GM23338 (cell line): Measurements from ENCODE around the gene DOCK3. TPM values are rescaled to one million over a fixed set of nuclear protein-coding genes. Genes with fewer than 3 reads are reported as not detected.

Experiments
- ATAC-seq: fragments of 200-7000 bp; cut with Tn5 transposase; 3 replicates; pipeline ENCODE4 v1.9.1; 2020
- DNase-seq: peaks from one replicate; pipeline ENCODE4 v3.0.0-alpha.2; 2015; ENCODE audit warnings: low spot score
- H2AFZ ChIP-seq: fragments of 200-600 bp; sonication (generic); 2 replicates; pipeline ENCODE4 v1.8.0; 2016; ENCODE audit warnings: antibody characterized with exemption, mild to moderate bottlenecking, moderate library complexity
- H3F3A ChIP-seq: fragments of 200-600 bp; sonication (generic); replicated peaks from 2 replicates; pipeline ENCODE4 v1.8.0; 2017; ENCODE audit warnings: antibody characterized with exemption, mixed run types, low read depth
- H3K27ac ChIP-seq: fragments of 200-600 bp; sonication (generic); 2 replicates; pipeline ENCODE4 v1.6.1; 2016; ENCODE audit warnings: low read depth
- H3K27me3 ChIP-seq: fragments of 200-600 bp; sonication (generic); 2 replicates; pipeline ENCODE4 v1.8.0; 2016; ENCODE audit warnings: mild to moderate bottlenecking, mixed run types, moderate library complexity; ENCODE audit not compliant: insufficient read depth
- H3K36me3 ChIP-seq: fragments of 200-600 bp; sonication (generic); 2 replicates; pipeline ENCODE4 v1.8.0; 2016; ENCODE audit warnings: mild to moderate bottlenecking; ENCODE audit not compliant: insufficient read depth
- H3K4me1 ChIP-seq: fragments of 200-600 bp; sonication (generic); 2 replicates; pipeline ENCODE4 v1.8.0; 2016; ENCODE audit warnings: mild to moderate bottlenecking, moderate library complexity; ENCODE audit not compliant: insufficient read depth
- H3K4me2 ChIP-seq: fragments of 200-600 bp; sonication (generic); 2 replicates; pipeline ENCODE4 v1.7.1; 2017; ENCODE audit warnings: mixed run types
- H3K4me3 ChIP-seq: fragments of 200-600 bp; sonication (generic); 2 replicates; pipeline ENCODE4 v1.6.1; 2016; ENCODE audit warnings: mixed run types
- H3K79me2 ChIP-seq: fragments of 200-600 bp; sonication (generic); replicated peaks from 2 replicates; pipeline ENCODE4 v1.8.0; 2017; ENCODE audit warnings: mild to moderate bottlenecking; ENCODE audit not compliant: insufficient read depth
- H3K9me2 ChIP-seq: fragments of 200-600 bp; sonication (generic); 2 replicates; pipeline ENCODE4 v1.8.0; 2017; ENCODE audit not compliant: insufficient read depth
- H4K20me1 ChIP-seq: fragments of 200-600 bp; sonication (generic); replicated peaks from 2 replicates; pipeline ENCODE4 v1.8.0; 2017; ENCODE audit warnings: mild to moderate bottlenecking; ENCODE audit not compliant: insufficient read depth
- H3K27ac Mint-ChIP-seq: 2 replicates; pipeline ENCODE4 v1.8.0; 2020; ENCODE audit warnings: inconsistent platforms, mild to moderate bottlenecking, moderate library complexity, mixed read lengths
- H3K27me3 Mint-ChIP-seq: 3 replicates; pipeline ENCODE4 v1.8.0; 2022; ENCODE audit warnings: low read depth, mild to moderate bottlenecking, moderate library complexity, mixed read lengths, inconsistent platforms; ENCODE audit not compliant: insufficient read depth, poor library complexity
- H3K36me3 Mint-ChIP-seq: 3 replicates; pipeline ENCODE4 v1.8.0; 2021; ENCODE audit warnings: low read depth, mild to moderate bottlenecking, inconsistent platforms, moderate library complexity, mixed read lengths
- H3K4me1 Mint-ChIP-seq: 3 replicates; pipeline ENCODE4 v1.8.0; 2020; ENCODE audit warnings: mild to moderate bottlenecking, inconsistent platforms, mixed read lengths
- H3K4me3 Mint-ChIP-seq: 3 replicates; pipeline ENCODE4 v1.8.0; 2021; ENCODE audit warnings: moderate library complexity, mild to moderate bottlenecking, inconsistent platforms, mixed read lengths
- H3K9me3 Mint-ChIP-seq: 3 replicates; pipeline ENCODE4 v1.8.0; 2020; ENCODE audit warnings: moderate library complexity, mild to moderate bottlenecking, inconsistent platforms, mixed read lengths
- CREB1 ChIP-seq: fragments of 250-450 bp; sonication (Bioruptor Pico); IDR thresholded peaks from 2 replicates; pipeline ENCODE4 v1.5.0; 2020; ENCODE audit warnings: low read depth, mild to moderate bottlenecking, moderate library complexity
- ETS1 ChIP-seq: IDR thresholded peaks from 2 replicates; pipeline ENCODE4 v1.6.1; 2016; ENCODE audit warnings: antibody characterized with exemption
- EZH2 ChIP-seq: fragments of 200-600 bp; sonication (generic); IDR thresholded peaks from one replicate; pipeline ENCODE4 v1.8.0; 2017; ENCODE audit warnings: antibody characterized with exemption, mild to moderate bottlenecking, low read depth; ENCODE audit not compliant: unreplicated experiment
- EZH2phosphoT487 ChIP-seq: fragments of 200-600 bp; sonication (generic); IDR thresholded peaks from one replicate; pipeline ENCODE4 v1.8.1; 2018; ENCODE audit warnings: antibody characterized with exemption; ENCODE audit not compliant: unreplicated experiment
- JUNB ChIP-seq: IDR thresholded peaks from one replicate; pipeline ENCODE4 v1.6.1; 2016; ENCODE audit warnings: antibody characterized with exemption; ENCODE audit not compliant: unreplicated experiment
- NANOG ChIP-seq: IDR thresholded peaks from 2 replicates; pipeline ENCODE4 v1.6.1; 2016; ENCODE audit warnings: antibody characterized with exemption, borderline replicate concordance
- POLR2AphosphoS5 ChIP-seq: IDR thresholded peaks from 2 replicates; pipeline ENCODE4 v1.6.1; 2016; ENCODE audit warnings: antibody characterized with exemption, low read depth
- STAT1 ChIP-seq: IDR thresholded peaks from one replicate; pipeline ENCODE4 v1.6.1; 2016; ENCODE audit warnings: antibody characterized with exemption; ENCODE audit not compliant: unreplicated experiment
- ZNF114 ChIP-seq: fragments of 250-450 bp; sonication (Bioruptor Pico); IDR thresholded peaks from 2 replicates; pipeline ENCODE4 v1.5.0; 2020; ENCODE audit warnings: mild to moderate bottlenecking, moderate library complexity
- ZNF331 ChIP-seq: fragments of 250-450 bp; sonication (Bioruptor Pico); IDR thresholded peaks from 2 replicates; pipeline ENCODE4 v1.5.0; 2020; ENCODE audit warnings: low read depth, mild to moderate bottlenecking, moderate library complexity
- polyA plus RNA-seq: library from polyadenylated mRNA; unstranded; fragments of >200 nt; fragmentation: Nextera tagmentation; extraction: Ambion mirVana; gene quantifications from 2 replicates; pipeline ENCODE4 v1.2.1, GENCODE V29; 2016
- total RNA-seq: library from RNA; depleted of rRNA; stranded (reverse); fragments of >200 nt; shearing (Covaris generic); gene quantifications from 2 replicates; pipeline ENCODE4 v1.2.3, GENCODE V29; 2014
- TF ChIP-seq, protein P1 (sequence below), 2 experiments: fragments of 200-600 bp in 1 of 2; sonication (generic) in 1 of 2; conservative IDR thresholded peaks; 2 replicates each; pipeline versions ENCODE4 v1.5.1 to v1.6.1; 2016 to 2017; ENCODE audit warnings: antibody characterized with exemption in 2 of 2, low read depth in 2 of 2, mild to moderate bottlenecking in 2 of 2, moderate library complexity in 1 of 2
- TF ChIP-seq, protein P2 (sequence below): fragments of 250-450 bp; sonication (Bioruptor Pico); IDR thresholded peaks from 2 replicates; pipeline ENCODE4 v1.5.0; 2020; ENCODE audit warnings: mild to moderate bottlenecking, moderate library complexity
- TF ChIP-seq, protein P3 (sequence below): IDR thresholded peaks from one replicate; pipeline ENCODE4 v1.6.1; 2018; ENCODE audit warnings: antibody characterized with exemption; ENCODE audit not compliant: unreplicated experiment

DOCK3 gene
- total and polyA plus RNA-seq, 2 experiments from 2014 or later: 2.4 to 5.6 TPM

DNA sequence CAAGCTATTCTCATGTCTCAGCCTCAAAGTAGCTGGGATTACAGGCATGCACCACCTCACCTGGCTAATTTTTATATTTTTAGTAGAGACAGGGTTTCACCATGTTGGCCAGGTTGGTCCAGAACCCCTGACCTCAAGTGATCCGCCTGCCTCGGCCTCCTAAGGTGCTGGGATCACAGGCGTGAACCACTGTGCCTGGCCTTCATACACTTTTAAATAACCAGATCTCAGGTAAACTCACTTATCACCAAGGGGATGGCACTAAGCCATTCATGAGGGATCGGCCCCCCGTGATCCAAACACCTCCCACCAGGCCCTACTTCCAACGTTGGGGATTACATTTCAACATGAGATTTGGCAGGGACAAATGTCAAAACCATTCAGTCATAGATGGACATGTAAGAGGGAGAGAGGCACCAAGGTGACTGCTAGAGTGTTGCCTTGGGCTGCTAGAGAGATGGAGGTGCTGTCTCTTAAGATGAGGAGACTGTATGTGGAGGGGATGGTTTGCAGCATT lies 13.3 kb upstream of the DOCK3 start:
- Histone ChIP-seq H4K20me1 (no peaks in the 10 kb centered on the region), H2AFZ (no peak overlapping the region), H3K27ac (no peak overlapping the region), H3K27me3 (no peaks in the 10 kb centered on the region), H3K4me1 (no peaks in the 10 kb centered on the region), H3F3A (no peaks in the 10 kb centered on the region), H3K4me2 (no peak overlapping the region), H3K9me2 (no peaks in the 10 kb centered on the region; the same call in 1 of the 2 replicates), H3K79me2 (no peaks in the 10 kb centered on the region), H3K4me3 (no peak overlapping the region), H3K36me3 (no peaks in the 10 kb centered on the region)
- Mint-ChIP-seq H3K4me1 (peaks cover under 1% of the 10 kb centered on the region; the same call in 2 of the 3 replicates), H3K36me3 (no peaks in the 10 kb centered on the region), H3K27ac (no peak overlapping the region), H3K9me3 (no peaks in the 10 kb centered on the region), H3K27me3 (peaks cover 8% of the 10 kb centered on the region), H3K4me3 (no peak overlapping the region)
- TF ChIP-seq JUNB: no peak
- TF ChIP-seq ZNF114 (CRISPR knock-in tag): no peak
- TF ChIP-seq, protein P1, sequence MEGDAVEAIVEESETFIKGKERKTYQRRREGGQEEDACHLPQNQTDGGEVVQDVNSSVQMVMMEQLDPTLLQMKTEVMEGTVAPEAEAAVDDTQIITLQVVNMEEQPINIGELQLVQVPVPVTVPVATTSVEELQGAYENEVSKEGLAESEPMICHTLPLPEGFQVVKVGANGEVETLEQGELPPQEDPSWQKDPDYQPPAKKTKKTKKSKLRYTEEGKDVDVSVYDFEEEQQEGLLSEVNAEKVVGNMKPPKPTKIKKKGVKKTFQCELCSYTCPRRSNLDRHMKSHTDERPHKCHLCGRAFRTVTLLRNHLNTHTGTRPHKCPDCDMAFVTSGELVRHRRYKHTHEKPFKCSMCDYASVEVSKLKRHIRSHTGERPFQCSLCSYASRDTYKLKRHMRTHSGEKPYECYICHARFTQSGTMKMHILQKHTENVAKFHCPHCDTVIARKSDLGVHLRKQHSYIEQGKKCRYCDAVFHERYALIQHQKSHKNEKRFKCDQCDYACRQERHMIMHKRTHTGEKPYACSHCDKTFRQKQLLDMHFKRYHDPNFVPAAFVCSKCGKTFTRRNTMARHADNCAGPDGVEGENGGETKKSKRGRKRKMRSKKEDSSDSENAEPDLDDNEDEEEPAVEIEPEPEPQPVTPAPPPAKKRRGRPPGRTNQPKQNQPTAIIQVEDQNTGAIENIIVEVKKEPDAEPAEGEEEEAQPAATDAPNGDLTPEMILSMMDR (conservative IDR thresholded peaks at IDR 0.05; ENCODE audit: low read depth in 2 of 2): no peak
- TF ChIP-seq ETS1: no peak
- TF ChIP-seq EZH2: no peak
- TF ChIP-seq, protein P2, sequence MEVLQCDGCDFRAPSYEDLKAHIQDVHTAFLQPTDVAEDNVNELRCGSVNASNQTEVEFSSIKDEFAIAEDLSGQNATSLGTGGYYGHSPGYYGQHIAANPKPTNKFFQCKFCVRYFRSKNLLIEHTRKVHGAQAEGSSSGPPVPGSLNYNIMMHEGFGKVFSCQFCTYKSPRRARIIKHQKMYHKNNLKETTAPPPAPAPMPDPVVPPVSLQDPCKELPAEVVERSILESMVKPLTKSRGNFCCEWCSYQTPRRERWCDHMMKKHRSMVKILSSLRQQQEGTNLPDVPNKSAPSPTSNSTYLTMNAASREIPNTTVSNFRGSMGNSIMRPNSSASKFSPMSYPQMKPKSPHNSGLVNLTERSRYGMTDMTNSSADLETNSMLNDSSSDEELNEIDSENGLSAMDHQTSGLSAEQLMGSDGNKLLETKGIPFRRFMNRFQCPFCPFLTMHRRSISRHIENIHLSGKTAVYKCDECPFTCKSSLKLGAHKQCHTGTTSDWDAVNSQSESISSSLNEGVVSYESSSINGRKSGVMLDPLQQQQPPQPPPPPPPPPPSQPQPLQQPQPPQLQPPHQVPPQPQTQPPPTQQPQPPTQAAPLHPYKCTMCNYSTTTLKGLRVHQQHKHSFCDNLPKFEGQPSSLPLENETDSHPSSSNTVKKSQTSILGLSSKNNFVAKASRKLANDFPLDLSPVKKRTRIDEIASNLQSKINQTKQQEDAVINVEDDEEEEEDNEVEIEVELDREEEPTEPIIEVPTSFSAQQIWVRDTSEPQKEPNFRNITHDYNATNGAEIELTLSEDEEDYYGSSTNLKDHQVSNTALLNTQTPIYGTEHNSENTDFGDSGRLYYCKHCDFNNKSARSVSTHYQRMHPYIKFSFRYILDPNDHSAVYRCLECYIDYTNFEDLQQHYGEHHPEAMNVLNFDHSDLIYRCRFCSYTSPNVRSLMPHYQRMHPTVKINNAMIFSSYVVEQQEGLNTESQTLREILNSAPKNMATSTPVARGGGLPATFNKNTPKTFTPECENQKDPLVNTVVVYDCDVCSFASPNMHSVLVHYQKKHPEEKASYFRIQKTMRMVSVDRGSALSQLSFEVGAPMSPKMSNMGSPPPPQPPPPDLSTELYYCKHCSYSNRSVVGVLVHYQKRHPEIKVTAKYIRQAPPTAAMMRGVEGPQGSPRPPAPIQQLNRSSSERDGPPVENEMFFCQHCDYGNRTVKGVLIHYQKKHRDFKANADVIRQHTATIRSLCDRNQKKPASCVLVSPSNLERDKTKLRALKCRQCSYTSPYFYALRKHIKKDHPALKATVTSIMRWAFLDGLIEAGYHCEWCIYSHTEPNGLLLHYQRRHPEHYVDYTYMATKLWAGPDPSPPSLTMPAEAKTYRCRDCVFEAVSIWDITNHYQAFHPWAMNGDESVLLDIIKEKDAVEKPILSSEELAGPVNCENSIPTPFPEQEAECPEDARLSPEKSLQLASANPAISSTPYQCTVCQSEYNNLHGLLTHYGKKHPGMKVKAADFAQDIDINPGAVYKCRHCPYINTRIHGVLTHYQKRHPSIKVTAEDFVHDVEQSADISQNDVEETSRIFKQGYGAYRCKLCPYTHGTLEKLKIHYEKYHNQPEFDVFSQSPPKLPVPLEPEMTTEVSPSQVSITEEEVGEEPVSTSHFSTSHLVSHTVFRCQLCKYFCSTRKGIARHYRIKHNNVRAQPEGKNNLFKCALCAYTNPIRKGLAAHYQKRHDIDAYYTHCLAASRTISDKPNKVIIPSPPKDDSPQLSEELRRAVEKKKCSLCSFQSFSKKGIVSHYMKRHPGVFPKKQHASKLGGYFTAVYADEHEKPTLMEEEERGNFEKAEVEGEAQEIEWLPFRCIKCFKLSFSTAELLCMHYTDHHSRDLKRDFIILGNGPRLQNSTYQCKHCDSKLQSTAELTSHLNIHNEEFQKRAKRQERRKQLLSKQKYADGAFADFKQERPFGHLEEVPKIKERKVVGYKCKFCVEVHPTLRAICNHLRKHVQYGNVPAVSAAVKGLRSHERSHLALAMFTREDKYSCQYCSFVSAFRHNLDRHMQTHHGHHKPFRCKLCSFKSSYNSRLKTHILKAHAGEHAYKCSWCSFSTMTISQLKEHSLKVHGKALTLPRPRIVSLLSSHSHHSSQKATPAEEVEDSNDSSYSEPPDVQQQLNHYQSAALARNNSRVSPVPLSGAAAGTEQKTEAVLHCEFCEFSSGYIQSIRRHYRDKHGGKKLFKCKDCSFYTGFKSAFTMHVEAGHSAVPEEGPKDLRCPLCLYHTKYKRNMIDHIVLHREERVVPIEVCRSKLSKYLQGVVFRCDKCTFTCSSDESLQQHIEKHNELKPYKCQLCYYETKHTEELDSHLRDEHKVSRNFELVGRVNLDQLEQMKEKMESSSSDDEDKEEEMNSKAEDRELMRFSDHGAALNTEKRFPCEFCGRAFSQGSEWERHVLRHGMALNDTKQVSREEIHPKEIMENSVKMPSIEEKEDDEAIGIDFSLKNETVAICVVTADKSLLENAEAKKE: no peak
- no peak for TF ChIP-seq POLR2AphosphoS5
- no peak for TF ChIP-seq ZNF331
- TF ChIP-seq NANOG: no peak
- TF ChIP-seq EZH2phosphoT487: no peak
- TF ChIP-seq, protein P3, sequence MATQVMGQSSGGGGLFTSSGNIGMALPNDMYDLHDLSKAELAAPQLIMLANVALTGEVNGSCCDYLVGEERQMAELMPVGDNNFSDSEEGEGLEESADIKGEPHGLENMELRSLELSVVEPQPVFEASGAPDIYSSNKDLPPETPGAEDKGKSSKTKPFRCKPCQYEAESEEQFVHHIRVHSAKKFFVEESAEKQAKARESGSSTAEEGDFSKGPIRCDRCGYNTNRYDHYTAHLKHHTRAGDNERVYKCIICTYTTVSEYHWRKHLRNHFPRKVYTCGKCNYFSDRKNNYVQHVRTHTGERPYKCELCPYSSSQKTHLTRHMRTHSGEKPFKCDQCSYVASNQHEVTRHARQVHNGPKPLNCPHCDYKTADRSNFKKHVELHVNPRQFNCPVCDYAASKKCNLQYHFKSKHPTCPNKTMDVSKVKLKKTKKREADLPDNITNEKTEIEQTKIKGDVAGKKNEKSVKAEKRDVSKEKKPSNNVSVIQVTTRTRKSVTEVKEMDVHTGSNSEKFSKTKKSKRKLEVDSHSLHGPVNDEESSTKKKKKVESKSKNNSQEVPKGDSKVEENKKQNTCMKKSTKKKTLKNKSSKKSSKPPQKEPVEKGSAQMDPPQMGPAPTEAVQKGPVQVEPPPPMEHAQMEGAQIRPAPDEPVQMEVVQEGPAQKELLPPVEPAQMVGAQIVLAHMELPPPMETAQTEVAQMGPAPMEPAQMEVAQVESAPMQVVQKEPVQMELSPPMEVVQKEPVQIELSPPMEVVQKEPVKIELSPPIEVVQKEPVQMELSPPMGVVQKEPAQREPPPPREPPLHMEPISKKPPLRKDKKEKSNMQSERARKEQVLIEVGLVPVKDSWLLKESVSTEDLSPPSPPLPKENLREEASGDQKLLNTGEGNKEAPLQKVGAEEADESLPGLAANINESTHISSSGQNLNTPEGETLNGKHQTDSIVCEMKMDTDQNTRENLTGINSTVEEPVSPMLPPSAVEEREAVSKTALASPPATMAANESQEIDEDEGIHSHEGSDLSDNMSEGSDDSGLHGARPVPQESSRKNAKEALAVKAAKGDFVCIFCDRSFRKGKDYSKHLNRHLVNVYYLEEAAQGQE: no peak
- no peak for TF ChIP-seq CREB1 (CRISPR knock-in tag)
- TF ChIP-seq STAT1: no peak
- no peak for DNase-seq
- ATAC-seq: no peak
